ENCODE results near the gene LGALS7.
"Not testable (repeated sequence)": the region's sequence is repeated elsewhere in the genome, so short reads cannot be mapped to it uniquely, and the experiment has no call there.

The LGALS7 gene

GRCh38 chr19:38770228-38770948, 2.9 kb downstream of the LGALS7 start:
- not testable (repeated sequence) for FAIRE-seq

- no peak for FAIRE-seq
Measured at GRCh38 chr19:38769635-38770211, 3.6 kb downstream of the LGALS7 start.

- no peak for FAIRE-seq
Measured at GRCh38 chr19:38766276-38767047, 6.9 kb downstream of the LGALS7 start.

- no peak for FAIRE-seq
Measured at GRCh38 chr19:38765214-38765613, 8.1 kb downstream of the LGALS7 start.

GRCh38 chr19:38763795-38764220, 9.5 kb downstream of the LGALS7 start:
- FAIRE-seq = no peak

- not testable (repeated sequence) for FAIRE-seq
Measured at GRCh38 chr19:38761884-38762389, 11.4 kb downstream of the LGALS7 start.

GRCh38 chr19:38760805-38761517, 12.4 kb downstream of the LGALS7 start:
- FAIRE-seq = not testable (repeated sequence)

- no peak for FAIRE-seq
Measured at GRCh38 chr19:38759590-38760003, 13.7 kb downstream of the LGALS7 start.

GRCh38 chr19:38754196-38754595, 19.1 kb downstream of the LGALS7 start:
- not testable (repeated sequence) for FAIRE-seq

GRCh38 chr19:38753783-38754182, 19.5 kb downstream of the LGALS7 start:
- not testable (repeated sequence) for FAIRE-seq

GRCh38 chr19:38745316-38745715, 28.0 kb downstream of the LGALS7 start:
- no peak for FAIRE-seq

- FAIRE-seq = no peak
Measured at GRCh38 chr19:38744874-38745273, 28.4 kb downstream of the LGALS7 start.

- no peak for FAIRE-seq
Measured at GRCh38 chr19:38744298-38744681, 29.0 kb downstream of the LGALS7 start, which contains the start of gene CAPN12. CAPN12 (minus strand) TSS chr19:38744474; CDS start chr19:38744165, 309 bp downstream.

- FAIRE-seq = no peak
Measured at GRCh38 chr19:38743394-38744297, 29.7 kb downstream of the LGALS7 start.

GRCh38 chr19:38742906-38743305, 30.4 kb downstream of the LGALS7 start:
- no peak for FAIRE-seq

- no peak for FAIRE-seq
Measured at GRCh38 chr19:38742296-38742695, 31.0 kb downstream of the LGALS7 start.

- FAIRE-seq = no peak
Measured at GRCh38 chr19:38741670-38742069, 31.6 kb downstream of the LGALS7 start.

- no peak for FAIRE-seq
Measured at GRCh38 chr19:38740932-38741331, 32.4 kb downstream of the LGALS7 start.

- FAIRE-seq = no peak
Measured at GRCh38 chr19:38740257-38740592, 33.1 kb downstream of the LGALS7 start.

GRCh38 chr19:38739440-38740256, 33.7 kb downstream of the LGALS7 start:
- no peak for FAIRE-seq

Data from endometrium (tissue), 2 donors.